Fibroblast of pulmonary artery (primary cell): ENCODE results near the gene CRIP1.

ENCODE experiments used
- DNase-seq: peaks from one replicate; pipeline ENCODE4 v3.0.0-alpha.2; 2010; ENCODE audit warnings: low read depth
- H3K4me3 ChIP-seq: replicated peaks from 2 replicates; pipeline ENCODE4 v1.5.1; 2011; ENCODE audit warnings: low read depth, mild to moderate bottlenecking, control low read depth, low read length, moderate library complexity
- TF ChIP-seq, protein P1 (sequence below): IDR thresholded peaks from 2 replicates; pipeline ENCODE4 v1.5.1; 2011; ENCODE audit warnings: mild to moderate bottlenecking, control low read depth, low read length, inconsistent platforms; ENCODE audit errors: missing control alignments

The CRIP1 gene

GRCh38 chr14:105440992-105441391 is 45.7 kb upstream of the CRIP1 start:
- TF ChIP-seq, protein P1, sequence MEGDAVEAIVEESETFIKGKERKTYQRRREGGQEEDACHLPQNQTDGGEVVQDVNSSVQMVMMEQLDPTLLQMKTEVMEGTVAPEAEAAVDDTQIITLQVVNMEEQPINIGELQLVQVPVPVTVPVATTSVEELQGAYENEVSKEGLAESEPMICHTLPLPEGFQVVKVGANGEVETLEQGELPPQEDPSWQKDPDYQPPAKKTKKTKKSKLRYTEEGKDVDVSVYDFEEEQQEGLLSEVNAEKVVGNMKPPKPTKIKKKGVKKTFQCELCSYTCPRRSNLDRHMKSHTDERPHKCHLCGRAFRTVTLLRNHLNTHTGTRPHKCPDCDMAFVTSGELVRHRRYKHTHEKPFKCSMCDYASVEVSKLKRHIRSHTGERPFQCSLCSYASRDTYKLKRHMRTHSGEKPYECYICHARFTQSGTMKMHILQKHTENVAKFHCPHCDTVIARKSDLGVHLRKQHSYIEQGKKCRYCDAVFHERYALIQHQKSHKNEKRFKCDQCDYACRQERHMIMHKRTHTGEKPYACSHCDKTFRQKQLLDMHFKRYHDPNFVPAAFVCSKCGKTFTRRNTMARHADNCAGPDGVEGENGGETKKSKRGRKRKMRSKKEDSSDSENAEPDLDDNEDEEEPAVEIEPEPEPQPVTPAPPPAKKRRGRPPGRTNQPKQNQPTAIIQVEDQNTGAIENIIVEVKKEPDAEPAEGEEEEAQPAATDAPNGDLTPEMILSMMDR = no peak
- H3K4me3 ChIP-seq = no peak overlapping the region
- DNase-seq = no peak

- no peak overlapping the region for H3K4me3 ChIP-seq
- no peak for DNase-seq
- TF ChIP-seq, protein P1 = no peak
Measured at GRCh38 chr14:105442125-105442524, 44.6 kb upstream of the CRIP1 start.

DNA sequence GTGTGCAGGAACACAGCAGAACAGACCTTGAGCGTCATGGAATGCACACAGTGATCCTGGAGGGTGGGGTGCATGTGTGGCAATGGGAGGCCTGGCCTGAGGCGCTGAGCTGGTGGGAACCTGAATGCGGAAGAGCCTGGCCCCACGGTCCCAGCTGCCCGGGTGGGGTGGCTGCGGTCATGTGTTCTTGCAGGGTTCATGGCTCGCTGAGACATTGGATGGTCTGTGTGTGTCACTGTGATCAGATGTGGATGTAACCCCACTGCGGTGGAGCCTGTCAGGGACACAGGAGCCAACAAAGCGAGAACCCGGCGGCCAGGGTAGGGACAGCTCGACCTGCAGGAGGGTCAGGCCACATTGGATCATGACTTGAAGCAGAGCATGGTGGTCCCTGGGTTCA is 43.9 kb upstream of the CRIP1 start:
- no peak overlapping the region for H3K4me3 ChIP-seq
- TF ChIP-seq, protein P1 = no peak
- DNase-seq = no peak

GRCh38 chr14:105444859-105445258 is 41.8 kb upstream of the CRIP1 start:
- DNase-seq = no peak
- no peak overlapping the region for H3K4me3 ChIP-seq
- TF ChIP-seq, protein P1 = no peak

DNA sequence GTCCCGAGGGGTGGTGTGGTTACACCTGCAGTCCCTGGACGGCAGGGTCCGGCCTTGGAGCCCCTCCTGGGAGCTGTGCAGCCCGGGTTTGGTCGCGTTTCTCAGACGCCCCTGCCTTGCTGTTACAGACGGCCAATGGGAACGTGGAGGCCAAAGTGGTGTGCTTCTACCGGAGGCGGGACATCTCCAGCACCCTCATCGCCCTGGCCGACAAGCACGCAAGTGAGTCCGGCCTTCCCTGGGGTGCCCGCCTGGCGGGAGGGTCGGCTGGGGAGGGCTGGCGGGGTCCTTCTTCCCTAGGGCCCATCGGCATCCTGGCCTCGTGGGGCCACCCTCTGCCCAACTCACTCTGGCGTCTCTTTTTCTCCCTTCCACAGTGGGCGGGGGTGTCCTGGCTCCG is 41.4 kb upstream of the CRIP1 start:
- no peak for DNase-seq
- no peak overlapping the region for H3K4me3 ChIP-seq
- TF ChIP-seq, protein P1 = no peak

- H3K4me3 ChIP-seq = no peak overlapping the region
- DNase-seq = no peak
- TF ChIP-seq, protein P1 = no peak
Measured at GRCh38 chr14:105445901-105446845, 40.5 kb upstream of the CRIP1 start.

- TF ChIP-seq, protein P1 = no peak
- no peak overlapping the region for H3K4me3 ChIP-seq
- DNase-seq = no peak
Measured at GRCh38 chr14:105446971-105447370, 39.7 kb upstream of the CRIP1 start.
